Keratinocyte (primary cell): ENCODE results near the gene LPAR1.

Experiments
- EZH2 ChIP-seq: IDR thresholded peaks from one replicate; pipeline ENCODE4 v1.6.1; 2012; ENCODE audit warnings: inconsistent platforms, mild to moderate bottlenecking, low read length, moderate library complexity
- TF ChIP-seq, protein P1 (sequence below), 3 experiments: IDR thresholded peaks in 1 of 3; conservative IDR thresholded peaks in 1 of 3; optimal IDR thresholded peaks in 1 of 3; 2 replicates in 2 of 3; 3 replicates in 1 of 3; pipeline versions ENCODE3 to v1.5.1; 2011; ENCODE audit warnings: low read length in 3 of 3, mild to moderate bottlenecking in 3 of 3, moderate library complexity in 2 of 3, control low read depth in 1 of 3, inconsistent platforms in 1 of 3; ENCODE audit not compliant: insufficient read depth in 2 of 3; ENCODE audit errors: extremely low read depth in 1 of 3

- no peak for TF ChIP-seq EZH2
- TF ChIP-seq, protein P1, sequence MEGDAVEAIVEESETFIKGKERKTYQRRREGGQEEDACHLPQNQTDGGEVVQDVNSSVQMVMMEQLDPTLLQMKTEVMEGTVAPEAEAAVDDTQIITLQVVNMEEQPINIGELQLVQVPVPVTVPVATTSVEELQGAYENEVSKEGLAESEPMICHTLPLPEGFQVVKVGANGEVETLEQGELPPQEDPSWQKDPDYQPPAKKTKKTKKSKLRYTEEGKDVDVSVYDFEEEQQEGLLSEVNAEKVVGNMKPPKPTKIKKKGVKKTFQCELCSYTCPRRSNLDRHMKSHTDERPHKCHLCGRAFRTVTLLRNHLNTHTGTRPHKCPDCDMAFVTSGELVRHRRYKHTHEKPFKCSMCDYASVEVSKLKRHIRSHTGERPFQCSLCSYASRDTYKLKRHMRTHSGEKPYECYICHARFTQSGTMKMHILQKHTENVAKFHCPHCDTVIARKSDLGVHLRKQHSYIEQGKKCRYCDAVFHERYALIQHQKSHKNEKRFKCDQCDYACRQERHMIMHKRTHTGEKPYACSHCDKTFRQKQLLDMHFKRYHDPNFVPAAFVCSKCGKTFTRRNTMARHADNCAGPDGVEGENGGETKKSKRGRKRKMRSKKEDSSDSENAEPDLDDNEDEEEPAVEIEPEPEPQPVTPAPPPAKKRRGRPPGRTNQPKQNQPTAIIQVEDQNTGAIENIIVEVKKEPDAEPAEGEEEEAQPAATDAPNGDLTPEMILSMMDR (optimal IDR thresholded peaks at IDR 0.05 in 1 of 3, IDR thresholded peaks at IDR 0.05 in 1 of 3, conservative IDR thresholded peaks at IDR 0.05 in 1 of 3; ENCODE audit: extremely low read depth in 1 of 3, insufficient read depth in 2 of 3, low read length in 3 of 3) = no peak
These were observed 38.2 kb upstream of the LPAR1 start for GRCh38 chr9:111076519-111076918.
